Upper lobe of right lung (tissue), 1 donor: ENCODE measurements around the gene UBL7. TPM values are rescaled to one million over a fixed set of nuclear protein-coding genes. Genes with fewer than 3 reads are reported as not detected.

Source experiments
- ATAC-seq: fragments of 200-7000 bp; cut with Tn5 transposase; one replicate; pipeline ENCODE4 v1.9.1; 2020; ENCODE audit warnings: mild to moderate bottlenecking, moderate library complexity
- DNase-seq: peaks from one replicate; pipeline ENCODE4 v3.0.0-alpha.2; 2020
- H3K27ac ChIP-seq: fragments of 200-600 bp; one replicate; pipeline ENCODE4 v1.8.0; 2022
- H3K27me3 ChIP-seq: fragments of 200-600 bp; one replicate; pipeline ENCODE4 v1.8.0; 2022; ENCODE audit warnings: mild to moderate bottlenecking
- H3K36me3 ChIP-seq: fragments of 200-600 bp; one replicate; pipeline ENCODE4 v1.8.0; 2022
- H3K4me1 ChIP-seq: fragments of 200-600 bp; one replicate; pipeline ENCODE4 v1.8.0; 2022
- H3K4me3 ChIP-seq: fragments of 200-600 bp; one replicate; pipeline ENCODE4 v1.8.0; 2022; ENCODE audit warnings: mild to moderate bottlenecking
- H3K9me3 ChIP-seq: fragments of 200-600 bp; one replicate; pipeline ENCODE4 v1.8.0; 2022
- CTCF ChIP-seq: fragments of 200-600 bp; IDR thresholded peaks from one replicate; pipeline ENCODE4 v1.8.0; 2022; ENCODE audit warnings: antibody characterized with exemption
- intact Hi-C: fragments of 100-400 bp; cut with DNase I; formaldehyde crosslinking; loops from one replicate; pipeline ENCODE4 v1.11.0; 2022
- total RNA-seq: library from RNA; stranded (reverse); fragmentation: NEBNext Ultra II Directional; extraction: Animal tissue kit (Norgen Biotek cat#: 25700); gene quantifications from one replicate; pipeline ENCODE4 v1.2.1, GENCODE V29; 2021
- donor health status: DM: no; HTN: yes; CAD: no; lungs with severe emphysema.

The UBL7 gene
- total RNA-seq, 1 donor from 2014 or later = 40.8 TPM

GRCh38 chr15:74403588-74403919, 57.4 kb downstream of the UBL7 start:
- Histone ChIP-seq H3K4me1 (peaks cover 14% of the 10 kb centered on the region), H3K9me3 (no peaks in the 10 kb centered on the region), H3K4me3 (no peak overlapping the region), H3K27me3 (no peaks in the 10 kb centered on the region), H3K36me3 (no peaks in the 10 kb centered on the region), H3K27ac (peak overlapping the region; percentile 26)
- intact Hi-C loops = no loop called here
- no peak for ATAC-seq
- no peak for TF ChIP-seq CTCF
- no peak for DNase-seq

GRCh38 chr15:74402873-74403587, 57.9 kb downstream of the UBL7 start:
- H3K36me3 ChIP-seq = no peaks in the 10 kb centered on the region
- ATAC-seq = peak; percentile 38
- H3K27me3 ChIP-seq = no peaks in the 10 kb centered on the region
- H3K4me3 ChIP-seq = no peak overlapping the region
- H3K27ac ChIP-seq = peak overlapping the region; percentile 26
- H3K4me1 ChIP-seq = peaks cover 14% of the 10 kb centered on the region
- no peak for TF ChIP-seq CTCF
- no peak for DNase-seq
- intact Hi-C loops = no loop called here
- no peaks in the 10 kb centered on the region for H3K9me3 ChIP-seq

- Histone ChIP-seq H3K4me1 (peaks cover 14% of the 10 kb centered on the region), H3K27ac (no peak overlapping the region), H3K9me3 (no peaks in the 10 kb centered on the region), H3K4me3 (no peak overlapping the region), H3K27me3 (no peaks in the 10 kb centered on the region), H3K36me3 (no peaks in the 10 kb centered on the region)
- no peak for ATAC-seq
- no peak for DNase-seq
- intact Hi-C loops = no loop called here
- no peak for TF ChIP-seq CTCF
Observed at GRCh38 chr15:74402337-74402841, 58.6 kb downstream of the UBL7 start.

- Histone ChIP-seq H3K27ac (no peak overlapping the region), H3K4me3 (no peak overlapping the region), H3K27me3 (no peaks in the 10 kb centered on the region), H3K9me3 (no peaks in the 10 kb centered on the region), H3K4me1 (peaks cover 14% of the 10 kb centered on the region), H3K36me3 (no peaks in the 10 kb centered on the region)
- no peak for TF ChIP-seq CTCF
- intact Hi-C loops = no loop called here
- no peak for DNase-seq
- no peak for ATAC-seq
Observed at GRCh38 chr15:74400915-74401757, 59.8 kb downstream of the UBL7 start.

GRCh38 chr15:74400313-74400860, 60.6 kb downstream of the UBL7 start:
- ATAC-seq (no peak), DNase-seq (no peak)
- H3K4me3 ChIP-seq = no peak overlapping the region
- H3K27ac ChIP-seq = no peak overlapping the region
- intact Hi-C loops = no loop called here
- H3K4me1 ChIP-seq = peaks cover 14% of the 10 kb centered on the region
- no peak for TF ChIP-seq CTCF
- no peaks in the 10 kb centered on the region for H3K36me3 ChIP-seq
- H3K27me3 ChIP-seq = no peaks in the 10 kb centered on the region
- no peaks in the 10 kb centered on the region for H3K9me3 ChIP-seq
